GM10847 (cell line): Measurements from ENCODE around the gene TLR3.

Experiments
- POLR2A ChIP-seq: IDR thresholded peaks from 2 replicates; pipeline ENCODE4 v1.6.1; 2011; ENCODE audit not compliant: insufficient read length; ENCODE audit errors: extremely low read depth

The TLR3 gene

GRCh38 chr4:186118582-186118981, 49.6 kb downstream of the TLR3 start:
- no peak for TF ChIP-seq POLR2A

- no peak for TF ChIP-seq POLR2A
Observed at GRCh38 chr4:186121057-186121456, 52.1 kb downstream of the TLR3 start.

GRCh38 chr4:186128842-186129241, 59.9 kb downstream of the TLR3 start:
- TF ChIP-seq POLR2A = no peak

GRCh38 chr4:186131935-186132334, 63.0 kb downstream of the TLR3 start:
- no peak for TF ChIP-seq POLR2A

- no peak for TF ChIP-seq POLR2A
Observed at GRCh38 chr4:186132577-186133242, 63.8 kb downstream of the TLR3 start.

- TF ChIP-seq POLR2A = no peak
Observed at GRCh38 chr4:186134257-186134656, 65.3 kb downstream of the TLR3 start.

GRCh38 chr4:186134861-186135260, 65.9 kb downstream of the TLR3 start:
- TF ChIP-seq POLR2A = no peak

- TF ChIP-seq POLR2A = no peak
Observed at GRCh38 chr4:186137196-186137794, 68.3 kb downstream of the TLR3 start.
